ENCODE results near the gene ACTN1.

The ACTN1 gene

GRCh38 chr14:68932686-68933085, 46.4 kb downstream of the ACTN1 start:
- DNase-seq = no peak

- DNase-seq = no peak
Measured at GRCh38 chr14:68932231-68932630, 46.9 kb downstream of the ACTN1 start.

- no peak for DNase-seq
Measured at GRCh38 chr14:68931474-68932051, 47.5 kb downstream of the ACTN1 start.

- no peak for DNase-seq
Measured at GRCh38 chr14:68931063-68931462, 48.0 kb downstream of the ACTN1 start.

GRCh38 chr14:68929623-68930307, 49.3 kb downstream of the ACTN1 start:
- DNase-seq = no peak

GRCh38 chr14:68928770-68929550, 50.1 kb downstream of the ACTN1 start:
- no peak for DNase-seq

GRCh38 chr14:68927956-68928675, 51.0 kb downstream of the ACTN1 start:
- DNase-seq = no peak

GRCh38 chr14:68927089-68927488, 52.0 kb downstream of the ACTN1 start:
- no peak for DNase-seq

GRCh38 chr14:68926236-68926635, 52.9 kb downstream of the ACTN1 start:
- DNase-seq = no peak

GRCh38 chr14:68925373-68925772, 53.7 kb downstream of the ACTN1 start:
- DNase-seq = no peak

- no peak for DNase-seq
Measured at GRCh38 chr14:68924186-68925158, 54.6 kb downstream of the ACTN1 start.

GRCh38 chr14:68922886-68923285, 56.2 kb downstream of the ACTN1 start:
- no peak for DNase-seq

- no peak for DNase-seq
Measured at GRCh38 chr14:68922201-68922621, 56.9 kb downstream of the ACTN1 start.

- no peak for DNase-seq
Measured at GRCh38 chr14:68921666-68922065, 57.4 kb downstream of the ACTN1 start.

GRCh38 chr14:68921049-68921448, 58.1 kb downstream of the ACTN1 start:
- no peak for DNase-seq

- no peak for DNase-seq
Measured at GRCh38 chr14:68919129-68919927, 59.8 kb downstream of the ACTN1 start.

GRCh38 chr14:68918612-68919011, 60.5 kb downstream of the ACTN1 start:
- no peak for DNase-seq

GRCh38 chr14:68916358-68916941, 62.7 kb downstream of the ACTN1 start:
- no peak for DNase-seq

GRCh38 chr14:68913516-68913915, 65.6 kb downstream of the ACTN1 start:
- no peak for DNase-seq

GRCh38 chr14:68911594-68912227, 67.4 kb downstream of the ACTN1 start:
- peak in 11 of 14 donors; percentile 10 to 61 (median 18) for DNase-seq

All from C1 segment of cervical spinal cord (tissue), 14 donors.